Psoas muscle (tissue), 8 donors: Measurements from ENCODE around the gene SHROOM3. TPM values are rescaled to one million over a fixed set of nuclear protein-coding genes. Genes with fewer than 3 reads are reported as not detected.

Experiments used
- ATAC-seq, 4 donors: fragments of 200-7000 bp; cut with Tn5 transposase; one replicate each; pipeline ENCODE4 v1.9.1; 2020; ENCODE audit warnings: moderate library complexity in 3 of 4, mild to moderate bottlenecking in 2 of 4
- DNase-seq, 2 donors: peaks; one replicate each; pipeline ENCODE4 v3.0.0-alpha.2; 2020
- H3K27ac ChIP-seq: fragments of 200-600 bp; one replicate; pipeline ENCODE4 v1.8.0; 2022
- H3K27me3 ChIP-seq, 3 donors: fragments of 200-600 bp in 1 of 3; one replicate each; pipeline versions ENCODE4 v1.6.1 to v1.8.0; 2013 to 2022; ENCODE audit warnings: low read length in 2 of 3, mild to moderate bottlenecking in 2 of 3, moderate library complexity in 1 of 3; ENCODE audit not compliant: insufficient read depth in 3 of 3
- H3K36me3 ChIP-seq, 2 donors: fragments of 200-600 bp in 1 of 2; one replicate each; pipeline versions ENCODE4 v1.6.1 to v1.8.0; 2013 to 2022; ENCODE audit warnings: low read depth in 1 of 2, mild to moderate bottlenecking in 1 of 2, moderate library complexity in 1 of 2; ENCODE audit not compliant: insufficient read depth in 1 of 2
- H3K4me1 ChIP-seq: fragments of 200-600 bp; one replicate; pipeline ENCODE4 v1.8.0; 2022
- H3K4me3 ChIP-seq: fragments of 200-600 bp; one replicate; pipeline ENCODE4 v1.8.0; 2022; ENCODE audit warnings: mild to moderate bottlenecking
- H3K9me3 ChIP-seq: fragments of 200-600 bp; one replicate; pipeline ENCODE4 v1.8.0; 2022
- CTCF ChIP-seq: fragments of 200-600 bp; IDR thresholded peaks from one replicate; pipeline ENCODE4 v1.8.0; 2022; ENCODE audit warnings: antibody characterized with exemption
- WGBS, 3 donors: extraction: QIAGEN DNeasy Blood & Tissue Kit; methylation state at CpG; one replicate each; pipeline versions ENCODE4 v1.1.6 to v1.1.7; 2013; 5-methylcytosine and 5-hydroxymethylcytosine counted together
- intact Hi-C, 2 donors: fragments of 100-400 bp; cut with DNase I; formaldehyde crosslinking; loops; one replicate each; pipeline versions ENCODE4 v1.11.0 to v1.14.2; 2022
- polyA plus RNA-seq, 3 donors: library from polyadenylated mRNA; stranded (reverse); fragments of 200-250 nt; gene quantifications; one replicate each; pipeline ENCODE4 v1.2.3, GENCODE V29; 2013
- total RNA-seq, 4 donors: library from RNA; stranded (reverse); fragmentation: NEBNext Ultra II Directional in 2 of 4; extraction: Animal tissue kit (Norgen Biotek cat#: 25700) in 2 of 4; gene quantifications; one replicate each; pipeline versions ENCODE4 v1.2.1 to v1.2.4, GENCODE V29; 2021 to 2023
- donor health status: healthy with polysubstance abuse.
- donor health status: DM: no; HTN: no; CAD: no; lungs with moderate emphysema.
- donor health status: Bipolar disorder and iron deficiency.
- donor health status: healthy.
- donor health status: DM: yes; HTN: yes; CAD: no.
- donor health status: DM: no; HTN: no; CAD: no.
- donor health status: DM: no; HTN: no; CAD: no.
- donor health status: DM: yes; HTN: yes; CAD: no.

SHROOM3 gene
- total and polyA plus RNA-seq, 7 donors, result 0.01 to 0.79 (median 0.06) TPM

GRCh38 chr4:76733068-76733771, 298.2 kb downstream of the SHROOM3 start:
- Histone ChIP-seq H3K4me3 (no peak overlapping the region), H3K27me3 (no peaks in the 10 kb centered on the region), H3K36me3 (no peaks in the 10 kb centered on the region), H3K27ac (no peak overlapping the region), H3K4me1 (no peaks in the 10 kb centered on the region), H3K9me3 (no peaks in the 10 kb centered on the region)
- ATAC-seq, result no peak
- TF ChIP-seq CTCF, result no peak
- intact Hi-C loops, result no loop called here
- WGBS, 3 donors, result 78 to 82% (median 82%) methylated on average over 3 of the region's 3 CpGs
- no peak for DNase-seq

DNA sequence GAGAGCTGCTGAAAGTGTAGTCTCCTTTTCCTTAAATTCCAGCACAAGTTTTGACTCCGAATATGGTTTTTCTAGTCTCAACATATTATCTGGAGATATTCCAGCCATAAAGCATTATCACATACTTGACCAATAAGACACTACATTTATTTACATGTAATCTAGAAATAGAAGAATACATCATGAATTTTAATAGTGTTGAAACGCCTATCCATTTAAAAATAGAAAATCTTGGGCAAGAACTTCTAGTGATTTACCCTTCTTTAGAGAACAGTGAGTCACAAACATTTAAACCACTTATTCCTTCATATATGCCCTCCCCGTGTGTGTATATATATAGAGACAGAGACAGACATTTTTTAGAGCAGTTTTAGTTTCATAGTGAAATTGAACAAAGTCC, 301.4 kb downstream of the SHROOM3 start:
- no peak for TF ChIP-seq CTCF
- intact Hi-C loops, result no loop called here
- no peaks in the 10 kb centered on the region for H3K4me1 ChIP-seq
- ATAC-seq (peak in 1 of 4 donors; percentile 53), DNase-seq (no peak)
- no peaks in the 10 kb centered on the region for H3K9me3 ChIP-seq
- no peaks in the 10 kb centered on the region for H3K27me3 ChIP-seq
- WGBS, 3 donors, result 58 to 63% (median 62%) methylated on average over 3 of the region's 3 CpGs
- H3K27ac ChIP-seq, result no peak overlapping the region
- H3K36me3 ChIP-seq, result no peaks in the 10 kb centered on the region
- no peak overlapping the region for H3K4me3 ChIP-seq

DNA sequence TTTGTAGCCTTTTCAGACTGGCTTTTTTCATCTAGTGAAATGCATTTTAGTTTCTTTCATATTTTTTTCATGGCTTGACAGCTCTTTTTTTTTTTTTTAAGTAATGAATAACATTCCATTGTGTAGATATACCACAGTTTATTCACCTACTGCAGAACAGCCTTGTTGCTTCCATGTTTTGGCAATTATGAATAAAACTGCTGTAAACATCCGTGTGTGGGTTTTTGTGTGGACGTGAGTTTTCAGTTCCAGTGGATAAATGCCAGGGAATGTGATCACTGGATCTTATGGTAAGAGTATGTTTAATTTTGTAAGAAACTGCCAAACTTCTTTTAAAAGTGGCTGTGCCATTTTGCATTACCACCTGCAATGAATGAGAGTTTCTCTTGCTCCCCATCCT, 302.2 kb downstream of the SHROOM3 start:
- Histone ChIP-seq H3K27ac (no peak overlapping the region), H3K27me3 (no peaks in the 10 kb centered on the region), H3K36me3 (no peaks in the 10 kb centered on the region), H3K4me3 (no peak overlapping the region), H3K4me1 (no peaks in the 10 kb centered on the region), H3K9me3 (no peaks in the 10 kb centered on the region)
- intact Hi-C loops, result no loop called here
- WGBS, 3 donors, result 87 to 89% (median 89%) methylated on average over 2 of the region's 2 CpGs
- no peak for ATAC-seq
- DNase-seq, result no peak
- TF ChIP-seq CTCF, result no peak

DNA sequence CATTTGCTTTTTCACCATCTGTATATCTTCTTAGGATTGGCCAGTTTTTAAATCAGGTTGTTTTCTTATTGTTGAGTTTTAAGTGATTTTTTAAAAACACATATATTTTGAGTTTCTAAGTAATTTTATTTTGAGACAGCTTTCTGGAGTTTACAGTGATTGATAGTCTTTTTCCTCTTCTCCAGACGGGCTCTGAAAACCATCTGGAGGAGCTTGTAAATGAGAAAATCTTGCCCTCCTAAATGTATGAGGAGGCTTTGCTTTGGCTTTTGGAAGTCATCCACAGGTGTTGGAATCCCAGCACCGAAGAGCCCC, 302.7 kb downstream of the SHROOM3 start:
- Histone ChIP-seq H3K4me1 (no peaks in the 10 kb centered on the region), H3K27ac (no peak overlapping the region), H3K9me3 (no peaks in the 10 kb centered on the region), H3K4me3 (no peak overlapping the region), H3K36me3 (no peaks in the 10 kb centered on the region), H3K27me3 (no peaks in the 10 kb centered on the region)
- TF ChIP-seq CTCF, result no peak
- intact Hi-C loops, result no loop called here
- ATAC-seq, result no peak
- DNase-seq, result no peak
- WGBS, 3 donors, result 40 to 52% (median 48%) methylated on average over 2 of the region's 2 CpGs
